VCaP (cell line): ENCODE results near the gene LMBR1.
A peak's percentile ranks its signal among the peaks of the same experiment; 100 is the strongest.
"Not testable (repeated sequence)": the region's sequence is repeated elsewhere in the genome, so short reads cannot be mapped to it uniquely, and the experiment has no call there.

Source experiments
- H3K27ac ChIP-seq: fragments of 450-650 bp; 2 replicates; pipeline ENCODE4 v1.5.1; 2017
- TF ChIP-seq, protein P1 (sequence below): fragments of 450-650 bp; conservative IDR thresholded peaks from 2 replicates; pipeline ENCODE4 v1.5.1; 2017; ENCODE audit warnings: mild to moderate bottlenecking, moderate library complexity

Gene LMBR1

DNA sequence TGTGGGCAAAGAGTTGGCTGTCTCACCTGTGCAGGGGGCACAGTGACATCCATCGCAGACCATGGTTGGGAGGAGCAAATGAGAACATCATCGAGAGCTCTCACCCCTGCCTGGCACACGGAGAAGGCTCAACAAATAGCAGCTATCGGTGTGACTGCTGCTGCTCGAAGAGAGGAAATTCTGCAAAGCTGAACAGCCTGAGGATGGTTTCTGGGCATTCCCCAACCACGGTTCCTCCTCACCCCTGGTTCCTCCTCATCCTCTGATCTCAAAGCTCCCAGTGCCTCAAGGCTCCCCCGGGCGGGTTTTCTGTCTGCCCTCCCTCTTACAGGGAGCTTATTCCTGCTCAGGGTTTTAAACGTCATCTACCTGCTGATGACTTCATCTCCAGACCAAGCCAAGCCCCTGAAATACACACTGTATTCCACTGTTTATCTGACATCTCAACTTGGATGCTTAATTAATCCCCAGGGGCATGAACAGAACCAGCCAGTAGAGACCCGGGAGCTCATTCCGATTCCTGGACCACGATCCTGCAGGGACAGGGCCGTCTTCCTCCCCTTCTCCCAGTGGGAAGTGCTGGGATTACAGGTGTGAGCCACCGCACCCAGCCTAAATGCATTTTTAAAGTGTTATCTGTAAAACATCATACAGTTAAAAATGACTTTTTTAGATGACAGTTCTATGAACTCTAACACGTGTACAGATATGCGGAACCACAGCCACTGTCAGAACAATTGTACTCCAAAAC is 37.0 kb upstream of the LMBR1 start:
- peak overlapping the region; percentile 80; the same call in 1 of the 2 replicates for H3K27ac ChIP-seq
- TF ChIP-seq, protein P1, sequence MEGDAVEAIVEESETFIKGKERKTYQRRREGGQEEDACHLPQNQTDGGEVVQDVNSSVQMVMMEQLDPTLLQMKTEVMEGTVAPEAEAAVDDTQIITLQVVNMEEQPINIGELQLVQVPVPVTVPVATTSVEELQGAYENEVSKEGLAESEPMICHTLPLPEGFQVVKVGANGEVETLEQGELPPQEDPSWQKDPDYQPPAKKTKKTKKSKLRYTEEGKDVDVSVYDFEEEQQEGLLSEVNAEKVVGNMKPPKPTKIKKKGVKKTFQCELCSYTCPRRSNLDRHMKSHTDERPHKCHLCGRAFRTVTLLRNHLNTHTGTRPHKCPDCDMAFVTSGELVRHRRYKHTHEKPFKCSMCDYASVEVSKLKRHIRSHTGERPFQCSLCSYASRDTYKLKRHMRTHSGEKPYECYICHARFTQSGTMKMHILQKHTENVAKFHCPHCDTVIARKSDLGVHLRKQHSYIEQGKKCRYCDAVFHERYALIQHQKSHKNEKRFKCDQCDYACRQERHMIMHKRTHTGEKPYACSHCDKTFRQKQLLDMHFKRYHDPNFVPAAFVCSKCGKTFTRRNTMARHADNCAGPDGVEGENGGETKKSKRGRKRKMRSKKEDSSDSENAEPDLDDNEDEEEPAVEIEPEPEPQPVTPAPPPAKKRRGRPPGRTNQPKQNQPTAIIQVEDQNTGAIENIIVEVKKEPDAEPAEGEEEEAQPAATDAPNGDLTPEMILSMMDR, result no peak

DNA sequence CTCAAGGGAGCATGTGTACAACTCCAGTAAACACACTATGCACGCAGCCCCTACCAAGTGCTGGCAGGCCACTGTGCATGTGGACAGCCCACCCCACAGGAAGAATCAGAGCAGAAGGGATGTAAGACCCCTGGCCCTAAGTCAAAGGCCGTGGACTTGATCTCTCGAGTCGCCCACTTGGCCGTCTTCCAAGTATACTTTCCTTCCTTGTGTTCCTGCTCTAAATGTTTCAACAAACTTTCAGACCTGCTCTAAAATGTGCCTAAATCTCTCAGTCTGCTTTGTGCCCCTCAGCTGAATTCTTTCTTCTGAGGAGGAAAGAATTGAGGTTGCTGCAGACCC is 35.4 kb upstream of the LMBR1 start:
- TF ChIP-seq, protein P1, result no peak

DNA sequence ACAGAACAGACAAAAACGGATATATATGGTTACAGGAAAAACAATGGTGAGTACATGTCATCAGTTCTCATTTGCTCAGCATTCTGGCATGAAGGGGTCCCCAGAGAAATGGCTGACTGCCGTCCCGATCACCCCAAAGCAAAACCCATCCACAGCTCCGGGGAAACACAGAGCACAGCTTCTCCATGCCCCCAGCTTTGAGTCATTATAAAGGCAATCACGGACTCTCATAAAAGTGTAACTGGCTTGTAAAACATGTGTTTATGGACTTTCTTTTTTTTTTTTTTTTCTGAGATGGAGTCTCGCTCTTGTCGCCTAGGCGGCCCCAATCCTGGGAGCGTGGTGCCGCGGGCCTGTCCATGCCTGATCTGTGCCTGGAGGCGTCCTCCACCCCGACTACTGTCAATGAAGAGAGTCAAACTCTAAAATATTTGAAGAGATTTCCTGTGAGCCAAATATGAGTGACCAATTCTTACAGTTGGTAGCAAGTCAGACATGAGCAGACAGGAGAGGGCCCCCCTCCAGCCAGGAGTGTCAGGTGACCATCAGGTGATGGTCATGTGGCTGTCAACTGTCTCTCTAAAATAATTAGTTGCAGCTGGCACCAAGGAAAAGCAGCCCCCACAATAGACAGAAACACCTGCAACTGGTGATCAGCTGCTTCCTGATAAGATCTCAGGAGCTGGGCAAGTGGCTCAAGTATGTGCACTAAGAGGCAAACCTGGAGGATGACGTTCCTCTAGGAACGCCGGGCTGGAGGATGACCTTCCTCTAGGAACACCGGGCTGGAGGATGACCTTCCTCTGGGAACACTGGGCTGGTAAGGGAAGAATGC is 34.8 kb upstream of the LMBR1 start:
- H3K27ac ChIP-seq, result peak overlapping the region; percentile 80
- TF ChIP-seq, protein P1, result no peak

More for the DNA sequence above, 35.4 kb upstream of the LMBR1 start:
- peak overlapping the region; percentile 80 for H3K27ac ChIP-seq

DNA sequence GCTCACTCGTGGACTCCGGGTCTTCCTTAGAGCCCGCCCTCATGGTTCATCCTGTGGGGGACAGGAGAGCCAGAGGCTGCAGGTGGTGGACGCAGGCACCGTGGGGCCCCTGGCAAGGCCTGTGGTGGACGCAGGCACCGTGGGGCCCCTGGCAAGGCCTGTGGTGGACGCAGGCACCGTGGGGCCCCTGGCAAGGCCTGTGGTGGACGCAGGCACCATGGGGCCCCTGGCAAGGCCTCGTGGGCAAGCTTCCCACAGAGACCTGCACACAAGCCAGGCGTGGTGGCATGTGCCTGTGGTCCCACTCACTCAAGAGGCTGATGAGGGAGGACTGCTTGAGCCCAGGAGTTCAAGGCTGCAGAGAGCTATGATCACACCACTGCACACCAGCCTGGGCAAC is 32.8 kb upstream of the LMBR1 start:
- not testable (repeated sequence) for H3K27ac ChIP-seq

DNA sequence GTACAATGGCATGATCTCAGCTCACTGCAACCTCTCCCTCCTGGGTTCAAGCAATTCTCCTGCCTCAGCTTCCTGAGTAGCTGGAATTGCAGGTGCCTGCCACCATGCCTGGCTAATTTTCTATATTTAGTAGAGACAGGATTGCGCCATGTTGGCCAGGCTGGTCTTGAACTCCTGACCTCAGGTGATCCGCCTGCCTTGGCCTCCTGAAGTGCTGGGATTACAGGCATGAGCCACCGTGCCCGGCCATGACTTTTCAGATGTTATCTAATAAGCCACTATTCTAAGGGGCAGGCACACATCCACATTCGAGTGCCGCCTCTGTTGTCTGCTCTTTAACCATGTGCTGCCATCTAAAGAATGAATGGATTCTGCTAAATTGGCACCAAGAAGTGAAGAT is 29.3 kb upstream of the LMBR1 start:
- H3K27ac ChIP-seq, result not testable (repeated sequence)

DNA sequence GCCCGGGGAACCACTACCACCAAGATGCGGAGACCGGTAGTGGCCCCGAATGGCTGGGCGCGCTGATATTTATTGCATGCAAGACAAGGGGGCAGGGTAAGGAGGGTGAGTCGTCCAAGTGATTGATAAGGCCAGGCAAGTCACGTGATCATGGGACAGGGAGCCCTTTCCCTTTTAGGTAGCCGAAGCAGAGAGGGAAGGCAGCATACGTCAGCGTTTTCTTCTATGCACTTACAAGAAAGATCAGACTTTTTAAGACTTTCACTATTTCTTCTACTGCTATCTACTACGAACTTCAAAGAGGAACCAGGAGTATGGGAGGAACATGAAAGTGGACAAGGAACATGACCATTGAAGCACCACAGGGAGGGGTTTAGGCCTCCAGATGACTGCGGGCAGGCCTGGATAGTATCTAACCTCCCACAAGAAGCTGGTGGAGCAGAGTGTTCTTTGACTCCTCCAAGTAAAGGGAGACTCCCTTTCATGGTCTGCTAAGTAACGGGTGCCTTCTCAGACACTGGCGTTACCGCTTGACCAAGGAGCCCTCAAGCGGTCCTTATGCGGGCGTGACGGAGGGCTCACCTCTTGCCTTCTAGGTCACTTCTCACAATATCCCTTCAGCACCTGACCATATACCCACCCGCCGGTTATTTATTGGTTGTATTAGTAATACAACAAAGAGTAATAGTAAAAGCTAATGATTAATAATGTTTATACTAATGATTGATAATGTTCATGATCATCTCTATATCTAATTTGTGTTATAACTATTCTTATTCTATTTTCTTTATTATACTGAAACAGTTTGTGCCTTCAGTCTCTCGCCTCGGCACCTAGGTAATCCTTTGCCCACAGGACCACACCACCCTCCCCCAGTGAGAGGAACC is 27.7 kb upstream of the LMBR1 start:
- not testable (repeated sequence) for H3K27ac ChIP-seq

DNA sequence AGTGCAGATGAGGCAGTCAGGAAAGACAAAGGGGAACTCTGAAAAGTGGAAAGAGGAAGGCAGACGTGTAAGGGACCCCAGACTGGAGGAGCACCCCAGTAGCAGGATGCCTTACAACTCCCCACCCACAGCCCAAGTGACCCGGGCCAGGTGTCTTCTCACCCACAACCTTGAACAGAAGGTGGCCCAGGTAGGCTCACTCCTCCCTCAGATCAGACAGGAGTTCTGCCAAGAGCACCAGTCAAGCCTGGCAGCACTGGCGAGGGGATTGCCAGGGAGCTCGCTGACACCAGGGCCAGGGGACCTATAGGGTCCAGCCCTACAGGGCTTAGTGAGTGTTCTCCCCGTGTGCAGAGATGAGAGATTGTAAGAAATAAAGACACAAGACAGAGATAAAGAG is 27.1 kb upstream of the LMBR1 start:
- H3K27ac ChIP-seq, result no peak overlapping the region
- TF ChIP-seq, protein P1, result no peak

DNA sequence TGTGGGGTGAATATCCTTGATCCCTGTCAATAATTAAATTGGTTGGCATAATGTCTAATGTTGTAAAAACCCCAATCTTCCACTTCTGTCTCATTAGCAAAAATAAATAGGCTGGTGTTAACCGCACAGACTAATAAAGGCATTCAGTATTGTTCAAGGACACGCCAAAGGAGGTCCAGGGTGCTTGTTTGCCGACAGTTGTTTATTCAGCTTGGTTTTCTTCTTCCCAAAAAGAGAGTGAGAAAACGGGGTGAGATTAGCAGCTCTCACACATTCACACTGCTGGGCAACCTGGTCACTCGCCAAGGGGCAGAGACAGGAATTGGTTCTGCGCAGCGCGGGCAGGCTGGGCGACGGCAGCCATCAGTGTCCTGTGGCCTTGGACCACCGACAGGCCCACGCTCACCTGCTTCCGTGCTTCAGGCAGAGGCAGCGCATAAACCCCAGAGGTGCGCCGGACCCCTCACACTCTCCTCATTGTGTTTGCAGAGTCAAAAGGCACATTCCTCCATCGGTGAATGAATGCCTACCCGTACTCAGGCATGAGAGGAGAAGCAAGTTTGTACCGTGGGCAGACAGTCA is 26.2 kb upstream of the LMBR1 start:
- H3K27ac ChIP-seq, result no peak overlapping the region
- TF ChIP-seq, protein P1, result no peak
